AG09319 (cell line): ENCODE results near the gene POLD1.

ENCODE experiments used
- DNase-seq: peaks from one replicate; pipeline ENCODE4 v3.0.0-alpha.2; 2010; ENCODE audit warnings: low read depth; ENCODE audit errors: extremely low read depth
- CTCF ChIP-seq: IDR thresholded peaks from 2 replicates; pipeline ENCODE4 v1.5.1; 2011; ENCODE audit warnings: low read depth, mild to moderate bottlenecking, inconsistent platforms, low read length, moderate library complexity

POLD1 gene

DNA sequence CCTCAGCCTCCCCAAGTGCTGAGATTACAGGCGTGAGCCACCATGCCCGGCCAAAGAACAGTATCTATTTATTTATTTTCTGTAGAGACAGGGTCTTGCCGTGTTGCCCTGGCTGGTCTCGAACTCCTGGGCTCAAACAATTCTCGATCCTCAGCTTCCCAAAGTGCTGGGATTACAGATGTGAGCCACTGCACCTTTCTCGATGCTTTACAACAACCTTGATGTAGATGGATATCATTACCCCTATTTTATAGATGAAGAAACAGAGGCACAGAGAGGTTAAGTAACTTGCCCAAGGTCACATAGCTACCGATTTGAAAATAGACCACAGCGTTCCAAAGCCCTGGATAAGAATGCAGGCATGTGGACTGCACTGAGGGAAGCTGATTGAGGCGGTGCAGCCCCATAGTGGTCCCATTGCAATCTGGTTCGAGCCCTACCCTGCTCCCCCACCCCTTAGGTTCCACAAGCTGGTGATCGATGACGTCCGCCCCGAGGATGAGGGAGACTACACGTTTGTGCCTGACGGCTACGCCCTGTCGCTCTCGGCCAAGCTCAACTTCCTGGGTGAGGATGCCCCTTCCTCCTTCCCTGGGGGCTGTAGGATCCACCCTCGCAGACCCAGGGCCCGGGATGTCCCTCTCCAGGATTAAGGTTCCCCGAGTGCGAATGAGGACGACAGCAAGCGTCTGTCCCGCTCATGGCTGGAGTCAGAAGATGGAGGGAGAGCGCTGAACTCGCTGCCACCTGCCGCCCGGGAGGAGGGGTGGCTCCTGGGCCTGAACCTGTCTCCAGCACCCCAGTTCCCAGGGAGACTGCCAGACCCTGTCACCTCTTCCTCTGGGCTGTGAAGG lies 66.4 kb downstream of the POLD1 start:
- no peak for DNase-seq
- no peak for TF ChIP-seq CTCF

DNA sequence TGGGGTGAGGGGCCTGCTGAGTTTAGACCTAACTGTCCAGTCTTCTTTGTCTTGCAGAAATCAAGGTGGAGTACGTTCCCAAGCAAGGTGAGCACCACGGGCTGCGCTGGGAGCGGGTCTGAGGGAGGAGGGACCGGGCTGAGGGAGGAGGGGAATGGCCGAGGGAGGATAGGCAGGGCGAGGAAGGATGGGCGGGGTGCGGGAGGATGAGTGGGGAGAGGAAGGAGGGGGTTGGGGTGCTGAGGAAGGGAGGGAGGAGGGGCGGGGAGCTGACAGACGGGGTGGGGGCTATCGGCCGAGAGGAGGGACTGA lies 67.0 kb downstream of the POLD1 start:
- DNase-seq = no peak
- TF ChIP-seq CTCF = no peak

DNA sequence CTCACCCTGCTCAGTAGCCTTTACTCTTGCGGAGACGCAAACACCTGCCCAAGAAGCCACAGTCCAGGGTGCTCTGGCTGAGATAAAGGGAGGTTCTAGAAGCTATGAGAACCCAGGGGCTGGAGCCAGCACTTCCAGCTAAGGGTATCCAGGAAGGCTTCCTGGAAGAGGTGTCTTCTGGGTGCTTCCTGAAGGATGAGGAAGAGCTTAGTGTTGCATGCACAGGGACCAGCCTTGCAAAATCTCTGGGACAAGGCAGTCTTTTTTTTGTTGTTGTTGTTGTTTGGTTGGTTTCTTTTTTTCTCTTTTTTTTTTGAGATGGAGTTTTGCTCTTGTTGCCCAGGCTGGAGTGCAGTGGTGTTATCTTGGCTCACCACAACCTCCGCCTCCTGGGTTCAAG lies 69.1 kb downstream of the POLD1 start:
- no peak for TF ChIP-seq CTCF
- no peak for DNase-seq

DNA sequence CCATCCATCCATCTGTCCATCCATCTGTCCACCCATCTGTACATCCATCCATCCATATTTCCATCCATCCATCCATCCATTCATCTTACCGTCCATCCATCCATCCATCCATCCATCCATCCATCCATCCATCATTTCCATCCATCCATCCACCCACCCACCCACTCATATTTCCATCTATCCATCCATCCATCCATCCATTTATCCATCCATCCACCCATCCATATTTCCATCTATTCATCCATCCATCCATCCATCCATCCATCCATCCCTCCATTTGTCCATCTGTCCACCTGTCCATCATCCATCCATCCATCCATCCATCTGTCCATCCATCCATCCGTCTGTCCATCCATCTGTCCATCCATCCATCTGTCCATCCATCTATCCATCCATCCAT lies 71.8 kb downstream of the POLD1 start:
- no peak for DNase-seq
- TF ChIP-seq CTCF = no peak

DNA sequence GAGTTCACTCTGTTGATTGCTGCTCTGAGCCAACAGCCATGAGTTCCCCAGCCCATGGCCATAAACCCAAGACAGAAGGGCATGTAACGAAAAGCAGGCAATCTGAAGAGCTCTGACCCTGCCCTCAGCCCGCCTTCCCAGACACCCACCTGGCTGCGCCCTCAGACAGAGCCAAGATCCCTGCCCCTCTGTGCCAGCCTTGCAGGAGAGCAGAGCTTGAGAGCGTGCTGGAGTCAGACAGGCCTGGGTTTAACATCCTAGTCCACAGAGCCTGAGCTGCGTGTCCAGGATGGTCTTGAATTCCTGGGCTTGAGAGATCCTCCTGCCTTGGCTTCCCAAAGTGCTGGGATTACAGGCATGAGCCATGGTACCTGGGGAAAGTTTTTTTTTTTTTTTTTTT lies 73.2 kb downstream of the POLD1 start:
- DNase-seq = no peak
- no peak for TF ChIP-seq CTCF

- DNase-seq = no peak
- TF ChIP-seq CTCF = no peak
Measured at GRCh38 chr19:50458396-50459066, 74.4 kb downstream of the POLD1 start.

GRCh38 chr19:50459067-50459456 lies 74.9 kb downstream of the POLD1 start:
- no peak for DNase-seq
- TF ChIP-seq CTCF = no peak
